ENCODE measurements around the gene ASCC3.

DNA sequence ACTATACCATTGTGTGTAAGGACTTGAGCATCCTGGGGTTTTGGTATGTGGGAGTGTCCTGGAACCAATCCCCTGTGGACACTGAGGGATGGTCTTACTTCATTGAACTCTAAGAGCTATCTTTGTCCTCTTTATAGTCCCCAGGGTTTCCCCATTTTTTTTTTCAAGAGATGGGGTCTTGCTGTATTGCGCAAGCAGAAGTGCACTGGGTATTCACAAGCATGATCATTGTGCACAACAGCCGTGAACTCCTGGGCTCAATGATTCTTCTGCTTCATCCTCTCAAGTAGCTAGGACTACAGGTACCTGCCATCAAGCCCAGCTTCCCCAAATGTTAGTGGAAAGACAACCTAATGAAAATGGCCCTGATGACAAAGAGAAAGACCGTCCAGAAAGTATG, 2.2 kb upstream of the ASCC3 start:
- no peak for TF ChIP-seq GATA2 (IDR thresholded peaks at IDR 0.05; ENCODE audit: low read depth, low read length)
- TF ChIP-seq GATA3 (IDR thresholded peaks at IDR 0.05; ENCODE audit: low read depth, low read length): no peak

Measured in SH-SY5Y (cell line).